Measurements from ENCODE around the gene TUBA8.
"Not testable (repeated sequence)": the region's sequence is repeated elsewhere in the genome, so short reads cannot be mapped to it uniquely, and the experiment has no call there.

The TUBA8 gene

GRCh38 chr22:18108187-18108586, 2.4 kb upstream of the TUBA8 start:
- DNase-seq: no peak

DNA sequence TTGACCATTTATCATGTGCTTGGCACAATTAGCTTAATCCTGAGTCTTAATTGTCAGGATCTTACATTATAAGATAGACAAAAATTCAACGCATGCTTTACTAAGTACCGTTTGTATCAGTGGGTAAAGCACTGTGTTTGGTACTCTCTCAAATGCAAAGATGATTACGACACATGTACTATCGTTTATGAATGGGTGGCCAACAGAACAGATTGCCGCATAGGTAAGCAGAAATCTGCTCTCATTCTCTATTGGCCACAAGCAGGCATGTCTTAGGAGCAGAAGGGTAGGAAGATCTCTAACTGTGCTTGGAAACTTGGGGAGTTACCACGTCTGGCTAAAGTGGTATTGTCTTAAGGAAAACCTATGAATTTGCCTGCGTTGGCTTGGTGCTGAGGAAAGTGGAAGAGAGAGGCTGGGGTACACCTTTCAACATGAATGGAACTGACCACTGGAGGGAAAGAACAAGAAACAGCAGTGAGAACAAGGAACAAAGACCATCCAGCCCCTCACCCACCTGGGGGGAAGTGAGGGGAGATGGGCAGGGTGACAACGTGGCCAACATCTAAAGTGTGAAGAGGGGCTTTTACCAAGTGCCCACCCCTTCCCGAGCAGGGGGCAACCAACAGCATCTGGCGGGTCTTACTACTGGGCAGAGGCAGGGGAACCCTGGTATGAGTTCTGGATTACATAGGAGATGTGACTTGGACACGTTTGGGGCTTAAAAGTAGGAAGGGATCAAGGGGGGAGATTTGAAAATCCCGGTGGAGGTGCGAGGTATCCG, 1.0 kb upstream of the TUBA8 start:
- no peak for DNase-seq

GRCh38 chr22:18110954-18111758, 547 bp downstream of the TUBA8 start:
- DNase-seq: no peak

DNA sequence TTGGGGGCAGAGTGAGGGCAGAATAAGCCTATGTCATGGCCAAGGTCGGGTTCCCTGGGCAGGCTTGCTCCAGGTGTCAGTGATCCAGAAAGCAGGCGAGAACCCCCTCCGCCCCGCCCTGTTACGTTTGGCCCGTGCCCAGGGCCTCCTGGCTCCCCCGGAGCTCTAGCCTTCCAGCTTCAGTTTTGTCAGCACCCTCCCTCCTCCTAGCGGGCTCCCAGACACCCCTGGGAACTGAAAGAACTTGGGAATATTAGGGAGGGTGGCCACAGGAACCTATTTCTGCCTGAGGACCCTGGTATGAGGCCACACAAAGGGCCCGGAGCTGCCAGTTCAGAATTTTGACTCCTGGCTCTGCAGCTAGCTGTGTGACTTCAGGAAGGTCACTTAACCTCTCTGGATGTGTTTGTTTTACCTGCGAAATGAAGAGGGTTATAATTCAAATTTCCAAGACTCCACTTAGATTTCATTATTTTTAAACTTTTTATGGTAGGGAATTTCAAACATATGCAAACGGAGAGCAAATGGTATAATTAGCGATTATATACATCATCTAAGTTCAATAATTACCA, 1.2 kb downstream of the TUBA8 start:
- no peak for DNase-seq

GRCh38 chr22:18112440-18112839, 1.8 kb downstream of the TUBA8 start:
- DNase-seq: no peak

DNA sequence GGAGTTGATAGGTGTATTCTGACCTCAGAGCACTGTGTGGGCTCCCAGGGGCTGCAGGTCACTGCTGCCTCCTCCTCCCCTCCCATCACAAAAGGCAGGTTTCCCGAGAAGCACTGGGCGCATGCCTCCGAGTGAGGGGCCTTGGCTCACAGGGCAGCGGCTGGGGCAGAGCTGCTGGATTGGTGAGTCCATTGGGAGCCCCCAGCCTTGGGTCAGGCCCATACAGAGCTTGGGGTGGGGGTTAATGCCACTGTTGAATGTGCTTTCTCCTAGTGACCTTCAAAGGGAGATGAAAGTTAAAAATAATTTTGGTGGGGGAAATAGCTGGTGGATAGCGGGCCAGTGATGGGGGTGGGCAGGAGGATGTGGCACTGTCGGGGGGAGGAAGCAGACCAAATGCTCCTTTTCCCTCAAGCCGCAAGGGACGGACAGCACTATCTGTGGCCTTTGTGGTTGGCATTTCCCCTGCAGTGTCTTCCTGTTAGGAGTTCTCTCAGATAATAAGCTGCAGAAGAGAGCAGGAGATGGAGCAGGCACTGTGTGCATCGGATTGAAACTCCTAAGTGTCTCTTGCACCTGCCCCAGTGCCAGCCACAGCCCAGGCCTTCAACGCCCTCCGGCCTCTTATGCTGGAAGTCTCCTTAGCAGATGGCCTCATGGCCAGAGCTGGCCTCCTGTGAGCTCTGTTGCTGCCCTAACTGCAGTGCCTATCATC, 3.2 kb downstream of the TUBA8 start:
- no peak for DNase-seq

GRCh38 chr22:18114495-18114894, 3.9 kb downstream of the TUBA8 start:
- no peak for DNase-seq

DNA sequence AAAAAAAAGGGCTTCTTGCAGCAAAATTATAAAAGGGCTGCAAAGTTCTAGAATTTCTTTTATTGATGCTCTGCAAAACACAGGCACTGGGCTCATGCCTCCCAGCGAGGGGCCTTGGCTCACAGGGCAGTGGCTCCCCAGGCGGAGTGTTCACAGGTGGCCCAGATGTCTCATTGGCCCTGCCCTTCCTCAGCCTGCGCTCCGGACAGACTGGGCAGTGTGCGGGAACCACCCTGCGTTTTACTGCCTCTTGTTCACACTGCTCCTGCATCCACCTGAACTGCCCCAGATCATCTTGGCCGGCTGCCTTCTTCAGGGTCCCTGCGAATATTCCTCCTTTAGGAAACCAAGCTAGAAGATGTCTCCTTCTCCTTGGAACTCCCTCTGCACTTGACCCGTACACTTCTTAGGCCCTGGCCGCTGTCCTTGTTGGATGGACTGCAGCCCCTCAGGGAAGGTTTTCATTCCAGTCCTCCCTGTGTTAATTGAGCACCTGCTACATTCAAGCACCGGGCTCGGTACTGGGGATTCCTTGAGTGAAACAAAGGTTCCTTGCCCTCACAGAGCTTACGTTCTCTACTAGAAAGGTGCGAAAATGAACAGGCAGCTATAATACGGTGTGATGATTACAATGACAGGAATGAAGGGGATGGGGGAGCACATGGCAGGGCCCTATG, 4.5 kb downstream of the TUBA8 start:
- DNase-seq: no peak

- no peak for DNase-seq
Measured at GRCh38 chr22:18115906-18116371, 5.3 kb downstream of the TUBA8 start.

- no peak for DNase-seq
Measured at GRCh38 chr22:18116634-18117033, 6.0 kb downstream of the TUBA8 start.

DNA sequence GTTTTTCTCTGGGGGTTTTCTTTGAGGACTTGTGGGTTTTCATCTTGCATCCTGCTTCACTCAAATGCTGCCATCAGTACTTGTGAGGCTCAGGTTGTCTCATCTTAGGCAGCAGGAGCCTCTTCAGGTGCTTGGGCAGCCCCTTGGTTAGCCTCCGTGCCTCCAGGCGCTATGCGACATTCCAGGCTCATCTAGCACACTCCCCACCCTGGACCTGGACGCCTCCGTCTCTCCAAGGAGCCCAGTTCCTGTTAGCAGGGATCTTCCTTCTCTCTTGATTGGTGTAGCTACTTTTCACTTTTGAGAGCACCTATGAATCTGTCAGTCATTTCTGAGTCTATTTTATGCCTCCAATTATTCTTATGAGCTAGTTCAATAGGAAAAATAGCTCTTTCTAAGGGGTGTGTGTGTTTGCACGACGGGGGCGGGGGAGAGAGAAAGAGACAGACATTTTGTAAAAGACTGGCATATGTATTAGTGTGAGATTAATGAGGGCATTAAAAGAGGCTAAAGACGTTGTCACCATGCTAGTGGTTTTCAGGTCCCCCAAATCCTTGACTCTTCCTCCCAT, 7.8 kb downstream of the TUBA8 start:
- no peak for DNase-seq

DNA sequence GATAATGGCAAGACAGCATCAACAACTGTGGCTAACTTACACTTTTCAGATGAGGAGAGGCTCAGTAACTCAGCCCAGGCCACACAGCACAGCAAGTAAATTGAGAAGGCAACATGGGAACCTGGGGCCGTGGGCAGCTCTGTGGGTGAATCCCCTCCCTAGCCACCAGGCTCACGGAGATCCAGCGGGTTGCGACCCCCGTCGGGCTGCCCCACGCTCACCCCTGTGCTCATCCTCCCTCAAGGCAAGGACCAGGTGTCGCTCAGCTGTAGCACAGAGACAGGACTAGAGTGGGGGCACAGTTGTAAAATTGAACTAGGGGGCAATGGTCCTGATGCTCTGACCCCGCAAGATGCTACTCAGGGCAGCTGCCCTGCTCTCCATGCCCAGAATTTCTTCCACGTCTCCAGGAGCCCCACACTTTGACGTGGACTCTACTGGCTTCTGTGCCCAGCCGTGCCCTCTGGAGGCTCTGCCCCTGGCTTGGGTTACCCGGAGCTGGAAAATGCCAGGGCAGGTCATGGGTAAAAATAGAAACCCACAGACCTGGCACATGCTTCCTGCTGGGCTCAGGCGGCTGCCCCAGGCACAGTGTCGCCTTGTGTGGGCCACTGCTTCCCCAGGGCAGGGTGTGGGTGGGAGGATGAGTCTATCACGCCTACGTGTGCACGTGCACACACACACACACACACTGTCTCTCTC, 9.0 kb downstream of the TUBA8 start:
- no peak for DNase-seq

- no peak for DNase-seq
Measured at GRCh38 chr22:18120857-18121256, 10.2 kb downstream of the TUBA8 start.

GRCh38 chr22:18121506-18121905, 10.9 kb downstream of the TUBA8 start:
- no peak for DNase-seq

DNA sequence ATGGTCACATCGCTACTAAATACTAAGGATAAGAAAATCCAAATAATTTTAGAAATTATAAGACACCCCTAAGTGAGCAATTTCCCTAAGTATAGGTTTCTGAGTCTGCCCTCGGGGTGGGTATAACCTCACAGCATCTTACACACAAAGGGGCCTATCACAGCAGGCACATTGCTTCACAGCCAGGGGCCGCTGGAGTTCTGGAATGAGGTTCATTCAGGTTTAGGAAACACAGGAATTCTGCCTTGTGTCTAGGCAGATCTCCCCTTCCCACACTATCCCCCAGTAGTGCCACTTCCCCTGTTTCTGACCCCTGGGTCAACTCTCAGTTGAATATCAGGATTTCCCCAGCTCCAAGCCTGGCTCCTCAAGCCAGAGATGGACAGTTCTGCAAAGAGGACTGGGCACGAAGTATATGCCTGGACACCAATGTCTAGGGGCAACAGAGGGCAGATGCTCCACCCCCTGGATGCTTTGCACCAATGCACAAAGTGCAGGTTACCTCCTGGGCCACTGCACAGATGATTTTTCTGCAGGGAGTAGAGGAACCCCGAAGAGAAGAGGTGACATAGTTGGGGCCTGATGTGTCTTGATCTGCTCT, 11.4 kb downstream of the TUBA8 start:
- DNase-seq: no peak

GRCh38 chr22:18123476-18124025, 12.9 kb downstream of the TUBA8 start:
- DNase-seq: not testable (repeated sequence)

DNA sequence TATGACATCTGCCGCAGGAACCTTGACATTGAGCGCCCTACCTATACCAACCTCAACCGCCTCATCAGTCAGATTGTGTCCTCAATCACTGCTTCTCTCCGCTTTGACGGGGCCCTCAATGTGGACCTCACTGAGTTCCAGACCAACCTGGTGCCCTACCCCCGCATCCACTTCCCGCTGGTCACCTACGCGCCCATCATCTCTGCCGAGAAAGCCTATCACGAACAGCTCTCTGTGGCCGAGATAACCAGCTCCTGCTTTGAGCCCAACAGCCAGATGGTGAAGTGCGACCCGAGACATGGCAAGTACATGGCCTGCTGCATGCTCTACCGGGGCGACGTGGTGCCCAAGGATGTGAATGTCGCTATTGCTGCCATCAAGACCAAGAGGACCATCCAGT, 16.0 kb downstream of the TUBA8 start:
- DNase-seq: no peak

- no peak for DNase-seq
Measured at GRCh38 chr22:18130018-18130417, 19.4 kb downstream of the TUBA8 start.

GRCh38 chr22:18130699-18131429, 20.3 kb downstream of the TUBA8 start:
- DNase-seq: no peak

GRCh38 chr22:18133452-18133851, 22.8 kb downstream of the TUBA8 start:
- DNase-seq: no peak

All from CD4-positive, alpha-beta T cell treated with Interleukin-17A for 1 hour (primary cell).